Bronchial epithelial cell (primary cell): ENCODE results near the gene HTR3C. TPM values are rescaled to one million over a fixed set of nuclear protein-coding genes. Genes with fewer than 3 reads are reported as not detected.

Experiments
- DNase-seq: peaks from one replicate; pipeline ENCODE4 v3.0.0-alpha.2; 2010; ENCODE audit warnings: low read depth
- FAIRE-seq: peaks from 2 replicates; lab custom pipeline; 2011; peaks lifted over from hg19 to GRCh38; lab: Jason Lieb, UNC
- H3K27me3 ChIP-seq: 2 replicates; pipeline ENCODE4 v1.5.1; 2011; ENCODE audit warnings: low read length; ENCODE audit not compliant: control insufficient read depth, insufficient read depth
- H3K36me3 ChIP-seq: 2 replicates; pipeline ENCODE4 v1.5.1; 2011; ENCODE audit warnings: low read length; ENCODE audit not compliant: control insufficient read depth, insufficient read depth
- H3K4me3 ChIP-seq: 2 replicates; pipeline ENCODE4 v1.5.1; 2011; ENCODE audit warnings: mild to moderate bottlenecking, low read depth, low read length, control low read depth
- total RNA-seq: library from RNA; depleted of rRNA; stranded (reverse); fragments of >200 nt; gene quantifications from 2 replicates; pipeline ENCODE4 v1.2.1, GENCODE V29; 2014
- TF ChIP-seq, protein P1 (sequence below): IDR thresholded peaks from 2 replicates; pipeline ENCODE4 v1.5.1; 2011; ENCODE audit warnings: mild to moderate bottlenecking, moderate library complexity, low read length, control low read depth, inconsistent platforms; ENCODE audit not compliant: insufficient read depth, severe bottlenecking

HTR3C gene
- total RNA-seq, 1 donor from 2014 or later = not detected

DNA sequence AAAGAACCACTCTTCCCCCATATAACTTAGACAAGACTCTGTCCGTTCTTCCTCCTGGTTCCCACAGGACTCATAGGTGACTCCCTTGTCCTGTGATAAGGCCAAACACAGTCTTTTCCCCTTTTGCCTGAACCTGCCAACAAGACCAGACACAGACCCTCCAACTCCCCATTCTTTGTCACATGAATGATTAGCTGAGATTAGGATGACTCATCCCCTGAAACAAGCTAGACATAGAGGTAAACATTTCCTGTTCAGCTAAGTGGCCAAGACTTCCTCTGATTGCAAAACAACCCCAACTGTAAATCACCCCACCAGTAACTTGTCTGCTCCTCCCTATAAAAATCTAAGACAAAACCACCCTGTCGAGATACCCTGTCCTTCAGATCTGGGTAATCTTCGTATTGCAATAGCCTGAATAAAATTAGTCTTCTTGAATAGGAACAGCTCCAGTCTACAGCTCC, 32.6 kb downstream of the HTR3C start:
- FAIRE-seq = no peak
- Histone ChIP-seq H3K27me3 (no peaks in the 10 kb centered on the region), H3K4me3 (no peak overlapping the region), H3K36me3 (no peaks in the 10 kb centered on the region)
- TF ChIP-seq, protein P1, sequence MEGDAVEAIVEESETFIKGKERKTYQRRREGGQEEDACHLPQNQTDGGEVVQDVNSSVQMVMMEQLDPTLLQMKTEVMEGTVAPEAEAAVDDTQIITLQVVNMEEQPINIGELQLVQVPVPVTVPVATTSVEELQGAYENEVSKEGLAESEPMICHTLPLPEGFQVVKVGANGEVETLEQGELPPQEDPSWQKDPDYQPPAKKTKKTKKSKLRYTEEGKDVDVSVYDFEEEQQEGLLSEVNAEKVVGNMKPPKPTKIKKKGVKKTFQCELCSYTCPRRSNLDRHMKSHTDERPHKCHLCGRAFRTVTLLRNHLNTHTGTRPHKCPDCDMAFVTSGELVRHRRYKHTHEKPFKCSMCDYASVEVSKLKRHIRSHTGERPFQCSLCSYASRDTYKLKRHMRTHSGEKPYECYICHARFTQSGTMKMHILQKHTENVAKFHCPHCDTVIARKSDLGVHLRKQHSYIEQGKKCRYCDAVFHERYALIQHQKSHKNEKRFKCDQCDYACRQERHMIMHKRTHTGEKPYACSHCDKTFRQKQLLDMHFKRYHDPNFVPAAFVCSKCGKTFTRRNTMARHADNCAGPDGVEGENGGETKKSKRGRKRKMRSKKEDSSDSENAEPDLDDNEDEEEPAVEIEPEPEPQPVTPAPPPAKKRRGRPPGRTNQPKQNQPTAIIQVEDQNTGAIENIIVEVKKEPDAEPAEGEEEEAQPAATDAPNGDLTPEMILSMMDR = no peak
- peak; percentile 99 for DNase-seq

DNA sequence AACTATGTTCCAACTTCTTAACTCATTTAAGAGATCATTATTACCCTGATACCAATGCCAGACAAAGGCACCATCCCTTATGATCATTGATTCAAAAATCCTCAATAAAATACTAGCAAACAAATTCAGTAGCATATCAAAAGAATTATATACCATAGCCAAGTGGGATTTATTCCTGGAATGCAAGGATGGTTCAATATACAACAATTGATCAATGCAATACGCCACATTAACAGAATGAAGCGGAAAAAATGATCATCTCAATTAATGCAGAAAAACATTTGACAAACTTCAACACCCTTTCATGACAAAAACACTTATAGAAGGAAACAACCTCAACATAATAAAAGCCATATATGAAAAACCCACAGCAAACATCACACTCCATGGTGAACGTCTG, 39.4 kb downstream of the HTR3C start:
- TF ChIP-seq, protein P1 = no peak
- H3K27me3 ChIP-seq = no peaks in the 10 kb centered on the region
- H3K36me3 ChIP-seq = no peaks in the 10 kb centered on the region
- no peak for FAIRE-seq
- H3K4me3 ChIP-seq = no peak overlapping the region
- no peak for DNase-seq

DNA sequence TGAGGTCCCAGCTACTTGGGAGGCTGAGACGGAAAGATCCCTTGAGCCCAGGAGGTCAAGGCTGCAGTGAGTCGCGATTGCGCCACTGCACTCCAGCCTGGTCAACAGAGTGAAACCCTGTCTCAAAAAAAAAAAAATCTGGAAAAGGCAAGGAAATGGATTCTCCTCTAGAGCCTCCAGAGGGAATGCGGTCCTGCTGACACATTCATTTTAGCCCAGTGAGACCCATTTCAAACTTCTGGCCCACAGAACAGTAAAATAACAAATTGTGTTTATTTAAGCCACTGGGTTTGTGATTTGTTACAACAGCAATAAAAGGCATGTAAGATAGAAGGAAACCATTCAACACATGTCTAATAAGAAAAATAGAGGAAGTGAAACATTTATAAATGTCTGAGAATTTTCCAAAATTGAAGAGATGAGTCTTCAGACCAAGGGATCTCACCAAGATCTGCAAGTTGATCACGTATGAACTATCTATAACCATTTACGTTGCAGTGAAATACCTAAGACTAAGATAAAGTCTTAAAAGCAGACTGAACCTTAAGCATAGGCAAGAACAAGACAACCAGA, 44.0 kb downstream of the HTR3C start, which contains the start of gene HTR3E:
Gene HTR3E (plus strand): TSS at position 254 of the 573 bp plus-strand sequence. CDS start 466 bp downstream, outside the sequence.
- TF ChIP-seq, protein P1 = no peak
- Histone ChIP-seq H3K27me3 (no peaks in the 10 kb centered on the region), H3K4me3 (no peak within 1 kb of the TSS), H3K36me3 (no peaks in the 10 kb centered on the region)
- FAIRE-seq (no peak), DNase-seq (no peak)

DNA sequence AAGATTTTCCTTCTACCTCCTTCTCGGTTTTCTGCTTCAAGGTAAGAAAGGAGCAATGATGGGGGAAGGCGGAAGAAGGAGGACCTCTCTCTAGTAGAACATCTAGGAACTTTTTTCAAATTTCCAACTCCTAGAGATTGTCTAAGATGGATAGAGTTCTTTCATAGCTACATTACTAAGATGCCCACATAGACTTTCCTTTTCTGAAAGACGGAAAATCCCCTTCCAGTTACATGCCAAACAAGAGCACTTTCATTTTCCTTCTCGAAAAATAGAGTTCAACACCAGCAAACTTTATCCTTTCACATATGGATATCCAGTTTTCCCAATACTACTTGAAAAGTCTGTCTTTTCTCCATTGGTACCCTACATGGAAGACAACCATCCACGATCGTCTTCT, 44.7 kb downstream of the HTR3C start:
- Histone ChIP-seq H3K27me3 (no peaks in the 10 kb centered on the region), H3K36me3 (no peaks in the 10 kb centered on the region), H3K4me3 (no peak overlapping the region)
- FAIRE-seq (no peak), DNase-seq (no peak)
- TF ChIP-seq, protein P1 = no peak

DNA sequence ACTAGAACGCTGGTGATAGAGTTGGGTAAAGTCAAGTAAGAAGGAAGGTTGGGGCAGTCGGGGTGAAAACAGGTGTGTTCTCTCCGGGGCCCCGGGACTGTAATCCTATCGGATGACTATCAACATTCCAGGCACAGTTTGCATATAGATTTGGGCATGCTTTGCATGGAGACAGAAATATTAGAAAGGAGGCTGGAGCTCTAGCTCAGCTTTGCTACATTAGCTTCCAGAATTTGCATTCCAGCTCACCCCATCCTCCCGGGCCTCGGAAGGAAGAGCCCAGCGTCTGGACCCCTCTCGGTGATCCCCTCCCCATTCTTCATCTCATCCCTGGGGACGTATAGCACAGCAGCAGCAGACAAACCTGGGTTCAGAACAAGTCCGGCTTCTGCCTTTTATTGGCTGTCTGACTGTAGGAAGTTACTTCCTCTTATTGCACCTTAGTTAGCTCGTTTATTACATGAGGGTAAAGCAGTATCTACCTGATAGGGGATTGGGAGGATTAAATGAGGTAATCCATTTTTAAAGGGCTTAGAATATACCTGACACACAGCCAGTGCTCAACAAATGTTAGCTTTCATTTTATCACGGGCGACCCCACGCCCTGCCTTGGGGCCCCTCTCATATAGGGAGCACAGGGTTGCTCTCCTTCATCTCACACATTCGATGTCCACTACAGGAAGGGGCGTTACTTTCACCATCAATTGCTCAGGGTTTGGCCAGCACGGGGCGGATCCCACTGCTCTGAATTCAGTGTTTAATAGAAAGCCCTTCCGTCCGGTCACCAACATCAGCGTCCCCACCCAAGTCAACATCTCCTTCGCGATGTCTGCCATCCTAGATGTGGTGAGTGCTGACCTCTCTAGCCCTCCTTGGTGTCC, 47.2 kb downstream of the HTR3C start:
- FAIRE-seq = no peak
- Histone ChIP-seq H3K27me3 (no peaks in the 10 kb centered on the region), H3K4me3 (no peak overlapping the region), H3K36me3 (no peaks in the 10 kb centered on the region)
- no peak for DNase-seq
- TF ChIP-seq, protein P1 = no peak

Other genes with a start within 250 kb of the HTR3C start
- gene MAP6D1, start 227.5 kb upstream of the HTR3C start, total RNA-seq = 0.79 and 0.90 TPM in 2 replicates
- gene PARL, start 168.2 kb upstream of the HTR3C start, total RNA-seq = 68.0 and 75.6 TPM in 2 replicates
- gene ABCC5, start 35.2 kb upstream of the HTR3C start, total RNA-seq = 18.7 and 28.2 TPM in 2 replicates
- not detected in 2 replicates for gene HTR3D, start 21.3 kb upstream of the HTR3C start, total RNA-seq
- not detected in 2 replicates for gene HTR3E, start 44.0 kb downstream of the HTR3C start, total RNA-seq
- 42.1 and 46.1 TPM in 2 replicates for gene EIF2B5, start 82.3 kb downstream of the HTR3C start, total RNA-seq
- 22.6 and 30.2 TPM in 2 replicates for gene DVL3, start 102.3 kb downstream of the HTR3C start, total RNA-seq
- gene AP2M1, start 121.8 kb downstream of the HTR3C start, total RNA-seq = 262 and 275 TPM in 2 replicates
- 40.0 and 54.2 TPM in 2 replicates for gene ABCF3, start 133.2 kb downstream of the HTR3C start, total RNA-seq
- not detected in 2 replicates for gene VWA5B2, start 176.5 kb downstream of the HTR3C start, total RNA-seq
- gene ALG3, start 195.9 kb downstream of the HTR3C start, total RNA-seq = 21.6 and 36.9 TPM in 2 replicates
- 10.1 and 14.0 TPM in 2 replicates for gene EEF1AKMT4, start 196.6 kb downstream of the HTR3C start, total RNA-seq
- gene CAMK2N2, start 208.5 kb downstream of the HTR3C start, total RNA-seq = not detected in 2 replicates
- gene ECE2, start 223.0 kb downstream of the HTR3C start, total RNA-seq = not detected in 2 replicates
- 507 and 526 TPM in 2 replicates for gene PSMD2, start 246.2 kb downstream of the HTR3C start, total RNA-seq